GM12872 (cell line): Measurements from ENCODE around the gene OAF.

ENCODE experiments used
- CTCF ChIP-seq: IDR thresholded peaks from 3 replicates; pipeline ENCODE4 v1.5.1; 2011; ENCODE audit warnings: low read depth, mild to moderate bottlenecking, low read length, moderate library complexity; ENCODE audit not compliant: insufficient read depth

OAF gene

GRCh38 chr11:120185706-120186455 lies 25.0 kb upstream of the OAF start:
- no peak for TF ChIP-seq CTCF

- no peak for TF ChIP-seq CTCF
Observed at GRCh38 chr11:120186456-120186773, 24.4 kb upstream of the OAF start.

GRCh38 chr11:120186774-120187591 lies 23.8 kb upstream of the OAF start:
- no peak for TF ChIP-seq CTCF

- TF ChIP-seq CTCF = no peak
Observed at GRCh38 chr11:120188371-120188770, 22.5 kb upstream of the OAF start.

- TF ChIP-seq CTCF = no peak
Observed at GRCh38 chr11:120188811-120189455, 21.9 kb upstream of the OAF start.

GRCh38 chr11:120191058-120191457 lies 19.8 kb upstream of the OAF start:
- no peak for TF ChIP-seq CTCF
